ENCODE measurements around the gene P3H2.

P3H2 gene

DNA sequence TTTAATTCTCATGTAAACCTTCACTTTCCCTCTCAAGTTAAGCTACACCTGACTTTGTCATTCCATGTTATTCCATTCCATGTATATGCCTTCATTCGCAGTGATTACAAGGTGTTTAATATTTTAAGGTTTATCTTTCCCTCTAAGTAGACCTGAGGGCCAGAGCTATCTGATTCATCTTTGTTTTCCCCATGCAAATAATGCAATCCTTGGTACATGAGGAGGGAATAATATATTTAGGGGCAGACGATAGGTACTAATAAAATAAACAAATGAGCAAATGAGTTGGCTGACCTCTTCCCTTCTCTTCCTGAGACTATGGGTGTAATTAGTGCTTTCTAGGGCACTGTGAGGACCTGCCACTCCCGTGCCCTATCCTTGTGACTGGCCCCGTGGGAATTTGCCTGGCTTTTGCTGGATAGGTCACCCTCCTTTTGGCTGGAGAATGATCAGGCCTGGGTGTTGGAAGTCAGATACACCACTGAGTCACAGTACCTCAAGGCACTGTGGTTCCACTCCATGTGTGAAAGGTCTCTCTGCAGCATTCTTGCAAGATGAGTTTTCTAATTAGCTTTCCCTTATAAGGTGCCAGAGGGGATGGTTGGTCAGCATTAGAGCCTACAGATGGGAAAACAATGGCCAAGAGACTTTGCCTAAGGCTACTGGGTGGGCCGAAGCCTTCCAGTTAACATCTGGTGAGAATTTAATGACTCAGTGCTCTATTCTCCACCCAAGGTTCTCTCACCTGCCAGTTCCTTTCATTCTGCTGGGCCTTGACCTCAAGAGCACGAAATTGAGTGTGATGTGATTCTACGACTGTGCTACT is 183.2 kb downstream of the P3H2 start:
- peaks cover 3% of the 10 kb centered on the region for H3K9me3 Mint-ChIP-seq
- peaks cover 8% of the 10 kb centered on the region for H3K27me3 Mint-ChIP-seq (ENCODE audit: low read depth)
- no peak overlapping the region for H3K4me3 Mint-ChIP-seq
- H3K27ac Mint-ChIP-seq = no peak overlapping the region
- TF ChIP-seq, protein P1, sequence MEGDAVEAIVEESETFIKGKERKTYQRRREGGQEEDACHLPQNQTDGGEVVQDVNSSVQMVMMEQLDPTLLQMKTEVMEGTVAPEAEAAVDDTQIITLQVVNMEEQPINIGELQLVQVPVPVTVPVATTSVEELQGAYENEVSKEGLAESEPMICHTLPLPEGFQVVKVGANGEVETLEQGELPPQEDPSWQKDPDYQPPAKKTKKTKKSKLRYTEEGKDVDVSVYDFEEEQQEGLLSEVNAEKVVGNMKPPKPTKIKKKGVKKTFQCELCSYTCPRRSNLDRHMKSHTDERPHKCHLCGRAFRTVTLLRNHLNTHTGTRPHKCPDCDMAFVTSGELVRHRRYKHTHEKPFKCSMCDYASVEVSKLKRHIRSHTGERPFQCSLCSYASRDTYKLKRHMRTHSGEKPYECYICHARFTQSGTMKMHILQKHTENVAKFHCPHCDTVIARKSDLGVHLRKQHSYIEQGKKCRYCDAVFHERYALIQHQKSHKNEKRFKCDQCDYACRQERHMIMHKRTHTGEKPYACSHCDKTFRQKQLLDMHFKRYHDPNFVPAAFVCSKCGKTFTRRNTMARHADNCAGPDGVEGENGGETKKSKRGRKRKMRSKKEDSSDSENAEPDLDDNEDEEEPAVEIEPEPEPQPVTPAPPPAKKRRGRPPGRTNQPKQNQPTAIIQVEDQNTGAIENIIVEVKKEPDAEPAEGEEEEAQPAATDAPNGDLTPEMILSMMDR (IDR thresholded peaks at IDR 0.05; ENCODE audit: unreplicated experiment in 3 of 3) = no peak
- no peaks in the 10 kb centered on the region for H3K36me3 Mint-ChIP-seq (ENCODE audit: low read depth)
- peaks cover 7% of the 10 kb centered on the region for H3K4me1 Mint-ChIP-seq

DNA sequence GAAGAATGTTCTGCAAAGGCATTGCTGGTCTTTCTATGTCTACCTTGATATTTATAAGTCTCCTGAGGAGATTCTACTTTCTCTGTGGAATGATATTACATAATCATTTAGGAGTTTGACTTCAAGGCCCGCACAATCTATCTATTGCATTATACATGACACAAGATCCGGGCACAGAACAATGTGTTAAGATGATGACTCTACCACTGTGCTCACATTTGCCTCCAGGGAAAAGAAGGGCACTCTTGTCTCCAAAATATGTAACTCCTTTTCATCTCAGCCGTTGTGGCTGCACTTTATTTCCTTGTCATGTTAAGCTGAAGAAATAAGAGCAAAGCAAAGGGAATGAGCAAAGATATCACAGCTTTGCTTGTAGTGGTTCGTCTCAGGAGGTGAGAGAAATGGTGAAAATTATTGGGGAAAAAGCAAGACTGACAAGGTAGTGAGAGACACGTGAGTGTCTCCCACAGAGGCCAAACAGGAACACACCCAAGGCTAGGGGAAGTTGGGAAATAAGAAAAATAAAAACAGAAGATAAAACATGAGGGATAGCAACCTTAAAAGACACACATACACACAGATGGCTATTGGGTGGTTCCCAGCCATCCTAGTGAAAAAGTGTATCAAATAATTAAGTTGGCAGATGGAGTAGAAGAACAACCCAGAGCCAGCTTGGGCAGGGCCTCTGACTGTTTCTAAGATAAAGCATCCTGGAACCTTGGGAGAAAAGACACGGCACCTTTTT is 184.3 kb downstream of the P3H2 start:
- Mint-ChIP-seq H3K36me3 (ENCODE audit: low read depth) (no peaks in the 10 kb centered on the region), H3K4me1 (peaks cover 1% of the 10 kb centered on the region), H3K27me3 (ENCODE audit: low read depth) (peaks cover 8% of the 10 kb centered on the region), H3K9me3 (peaks cover 3% of the 10 kb centered on the region), H3K27ac (no peak overlapping the region), H3K4me3 (no peak overlapping the region)
- TF ChIP-seq, protein P1 (IDR thresholded peaks at IDR 0.05; ENCODE audit: unreplicated experiment in 3 of 3) = no peak

DNA sequence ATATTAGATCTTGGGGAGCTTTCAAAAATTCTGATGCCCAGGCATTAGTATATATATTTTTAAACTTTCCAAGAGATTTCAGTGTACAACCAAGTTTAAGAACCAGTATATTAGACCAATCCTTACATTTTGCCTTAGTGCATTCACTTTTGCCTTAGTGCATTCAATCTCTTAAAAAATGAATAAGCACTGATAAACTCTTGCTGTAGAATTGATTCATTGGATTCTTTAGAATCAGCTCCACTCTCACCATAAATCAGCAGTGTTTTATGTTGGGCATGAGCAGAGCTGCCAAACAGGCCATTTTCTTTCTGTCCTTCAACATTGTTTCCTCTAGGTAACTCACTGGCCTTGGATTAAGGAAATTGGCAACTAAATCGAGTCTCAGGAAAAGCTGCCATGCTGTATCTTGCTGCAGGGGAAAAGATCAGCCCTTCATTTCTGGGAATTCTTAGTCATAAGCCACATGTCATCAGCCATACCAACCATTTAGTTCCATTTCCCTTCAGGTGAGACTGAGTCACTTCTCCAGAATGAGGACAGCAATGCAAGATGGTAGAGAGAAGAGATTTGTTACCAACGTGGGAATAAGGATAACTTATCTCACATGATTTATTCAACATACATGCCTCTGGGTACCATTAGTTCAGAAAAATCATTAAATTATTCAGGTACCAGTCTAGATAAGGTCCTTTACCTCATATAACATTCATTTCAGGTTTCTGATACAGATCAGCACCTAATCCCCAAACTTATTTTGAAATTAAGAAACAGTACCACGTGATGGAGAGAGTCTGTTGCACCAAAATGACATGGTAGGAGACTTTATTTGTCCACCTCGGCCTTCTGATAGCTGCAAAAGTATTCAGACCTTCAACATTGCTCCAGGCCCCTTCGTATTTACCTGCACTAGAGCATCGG is 192.5 kb downstream of the P3H2 start:
- Mint-ChIP-seq H3K9me3 (no peaks in the 10 kb centered on the region), H3K36me3 (ENCODE audit: low read depth) (no peaks in the 10 kb centered on the region), H3K27me3 (ENCODE audit: low read depth) (no peaks in the 10 kb centered on the region), H3K4me3 (no peak overlapping the region), H3K27ac (no peak overlapping the region), H3K4me1 (no peaks in the 10 kb centered on the region)
- TF ChIP-seq, protein P1 (IDR thresholded peaks at IDR 0.05; ENCODE audit: unreplicated experiment in 3 of 3) = no peak

DNA sequence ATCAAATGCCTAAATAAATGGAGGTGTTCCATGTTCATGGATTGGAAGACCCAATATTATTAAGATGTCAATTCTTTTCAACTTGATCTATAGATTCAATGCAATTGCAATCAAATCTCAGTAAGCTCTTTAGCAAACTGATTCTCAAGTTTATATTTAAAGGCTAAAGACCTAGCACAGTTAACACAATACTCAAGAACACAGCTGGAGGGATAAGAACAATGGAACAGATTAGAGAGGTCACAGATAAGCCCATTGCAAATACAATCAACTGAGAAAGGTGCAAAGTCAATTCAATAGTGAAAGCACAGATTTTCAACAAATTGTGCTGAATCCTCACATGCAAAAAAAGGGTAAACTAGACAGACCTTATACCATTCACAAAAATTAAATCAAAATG is 198.9 kb downstream of the P3H2 start:
- H3K4me1 Mint-ChIP-seq = no peaks in the 10 kb centered on the region
- TF ChIP-seq, protein P1 (IDR thresholded peaks at IDR 0.05; ENCODE audit: unreplicated experiment in 3 of 3) = no peak

DNA sequence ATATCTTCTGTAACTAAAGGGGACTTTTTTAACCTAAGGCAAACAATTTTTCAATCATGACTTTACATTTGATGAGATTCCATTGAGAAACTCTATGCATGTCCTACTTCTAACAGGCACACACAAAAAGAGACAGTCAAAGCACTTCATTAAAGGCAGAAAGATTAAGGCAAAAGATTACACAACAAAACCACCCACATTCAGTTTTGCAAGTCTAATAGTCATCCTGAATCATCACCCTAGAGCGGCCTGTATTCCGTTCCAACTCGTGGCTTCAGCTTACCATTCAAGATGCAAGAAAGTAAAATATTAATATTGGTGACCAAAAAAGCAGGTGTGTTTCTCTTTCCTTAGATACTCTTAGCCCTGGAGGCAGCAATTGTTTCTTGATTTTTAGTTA is 205.9 kb downstream of the P3H2 start:
- Mint-ChIP-seq H3K9me3 (no peaks in the 10 kb centered on the region), H3K27ac (no peak overlapping the region), H3K27me3 (ENCODE audit: low read depth) (no peaks in the 10 kb centered on the region), H3K4me3 (no peak overlapping the region), H3K36me3 (ENCODE audit: low read depth) (no peaks in the 10 kb centered on the region), H3K4me1 (no peaks in the 10 kb centered on the region)
- TF ChIP-seq, protein P1 (IDR thresholded peaks at IDR 0.05; ENCODE audit: unreplicated experiment in 3 of 3) = no peak

More for the DNA sequence above, 198.9 kb downstream of the P3H2 start:
- H3K9me3 Mint-ChIP-seq = no peaks in the 10 kb centered on the region
- no peaks in the 10 kb centered on the region for H3K27me3 Mint-ChIP-seq (ENCODE audit: low read depth)
- H3K4me3 Mint-ChIP-seq = no peak overlapping the region
- H3K27ac Mint-ChIP-seq = no peak overlapping the region
- H3K36me3 Mint-ChIP-seq (ENCODE audit: low read depth) = no peaks in the 10 kb centered on the region
